ENCODE data around the gene HOXB2.
A peak's percentile ranks its signal among the peaks of the same experiment; 100 is the strongest.
"Not testable (repeated sequence)": the region's sequence is repeated elsewhere in the genome, so short reads cannot be mapped to it uniquely, and the experiment has no call there.

HOXB2 gene

GRCh38 chr17:48537316-48537715 lies 7.6 kb downstream of the HOXB2 start:
- peaks cover 27% of the 10 kb centered on the region for H3K27me3 ChIP-seq (ENCODE audit: insufficient read depth, low read length, poor library complexity)

GRCh38 chr17:48535793-48536559 lies 8.9 kb downstream of the HOXB2 start:
- DNase-seq; H4K8ac ChIP-seq (ENCODE audit: low read depth, low read length); H4K5ac ChIP-seq (ENCODE audit: low read length); H3K4ac ChIP-seq (ENCODE audit: low read depth, low read length); H3K4me1 ChIP-seq (ENCODE audit: control insufficient read depth, low read depth, low read length); H2BK120ac ChIP-seq (ENCODE audit: low read depth, low read length); H3K56ac ChIP-seq (ENCODE audit: low read length); H2AK5ac ChIP-seq (ENCODE audit: low read length); H3K79me1 ChIP-seq (ENCODE audit: low read length); H3K23ac ChIP-seq (ENCODE audit: low read length); H3K27ac ChIP-seq (ENCODE audit: low read depth, low read length); H3K18ac ChIP-seq (ENCODE audit: low read length); H3K4me3 ChIP-seq (ENCODE audit: low read length); H3K4me2 ChIP-seq (ENCODE audit: low read length); H3K9ac ChIP-seq (ENCODE audit: low read length); H3K79me2 ChIP-seq (ENCODE audit: control insufficient read depth, insufficient read depth, low read length); H3K36me3 ChIP-seq (ENCODE audit: control insufficient read depth, insufficient read depth, low read length); H2BK5ac ChIP-seq (ENCODE audit: low read length); H2BK15ac ChIP-seq (replicated peaks; ENCODE audit: low read depth): not testable (repeated sequence)
- H3K27me3 ChIP-seq (ENCODE audit: insufficient read depth, low read length, poor library complexity): peaks cover 27% of the 10 kb centered on the region
- no CpG with 5 or more reads among the region's 9 CpGs for WGBS (ENCODE audit: extremely low coverage, insufficient coverage, low lambda C conversion rate)

More at GRCh38 chr17:48537316-48537715, 7.6 kb downstream of the HOXB2 start:
- Histone ChIP-seq H3K4me1 (ENCODE audit: control insufficient read depth, low read depth, low read length) (no peaks in the 10 kb centered on the region), H3K9ac (ENCODE audit: low read length) (no peak overlapping the region), H3K79me1 (ENCODE audit: low read length) (no peaks in the 10 kb centered on the region), H3K23ac (ENCODE audit: low read length) (no peak overlapping the region), H2BK120ac (ENCODE audit: low read depth, low read length) (no peak overlapping the region), H3K18ac (ENCODE audit: low read length) (no peak overlapping the region), H3K27ac (ENCODE audit: low read depth, low read length) (no peak overlapping the region), H3K56ac (ENCODE audit: low read length) (no peak overlapping the region), H3K4ac (ENCODE audit: low read depth, low read length) (no peak overlapping the region), H4K8ac (ENCODE audit: low read depth, low read length) (no peak overlapping the region), H2AK5ac (ENCODE audit: low read length) (no peak overlapping the region), H3K36me3 (ENCODE audit: control insufficient read depth, insufficient read depth, low read length) (no peaks in the 10 kb centered on the region), H2BK5ac (ENCODE audit: low read length) (no peak overlapping the region), H4K5ac (ENCODE audit: low read length) (no peak overlapping the region), H3K79me2 (ENCODE audit: control insufficient read depth, insufficient read depth, low read length) (no peaks in the 10 kb centered on the region), H3K4me3 (ENCODE audit: low read length) (no peak overlapping the region), H2BK15ac (replicated peaks; ENCODE audit: low read depth) (no peak overlapping the region), H3K4me2 (ENCODE audit: low read length) (no peak overlapping the region)
- WGBS (ENCODE audit: extremely low coverage, insufficient coverage, low lambda C conversion rate): no CpG with 5 or more reads among the region's 3 CpGs
- DNase-seq: no peak

- no CpG with 5 or more reads among the region's 8 CpGs for WGBS (ENCODE audit: extremely low coverage, insufficient coverage, low lambda C conversion rate)
- Histone ChIP-seq H3K23ac (ENCODE audit: low read length) (no peak overlapping the region), H2BK120ac (ENCODE audit: low read depth, low read length) (no peak overlapping the region), H3K27ac (ENCODE audit: low read depth, low read length) (no peak overlapping the region), H4K8ac (ENCODE audit: low read depth, low read length) (no peak overlapping the region), H3K56ac (ENCODE audit: low read length) (no peak overlapping the region), H3K4me1 (ENCODE audit: control insufficient read depth, low read depth, low read length) (peaks cover 4% of the 10 kb centered on the region), H2BK5ac (ENCODE audit: low read length) (no peak overlapping the region), H2BK15ac (replicated peaks; ENCODE audit: low read depth) (no peak overlapping the region), H3K79me1 (ENCODE audit: low read length) (no peaks in the 10 kb centered on the region), H3K18ac (ENCODE audit: low read length) (no peak overlapping the region), H2AK5ac (ENCODE audit: low read length) (no peak overlapping the region), H3K4me2 (ENCODE audit: low read length) (no peak overlapping the region), H3K4me3 (ENCODE audit: low read length) (no peak overlapping the region), H3K27me3 (ENCODE audit: insufficient read depth, low read length, poor library complexity) (peaks cover 41% of the 10 kb centered on the region), H4K5ac (ENCODE audit: low read length) (no peak overlapping the region), H3K4ac (ENCODE audit: low read depth, low read length) (no peak overlapping the region), H3K79me2 (ENCODE audit: control insufficient read depth, insufficient read depth, low read length) (no peaks in the 10 kb centered on the region), H3K9ac (ENCODE audit: low read length) (no peak overlapping the region), H3K36me3 (ENCODE audit: control insufficient read depth, insufficient read depth, low read length) (no peaks in the 10 kb centered on the region)
- no peak for DNase-seq
These were observed 12.6 kb downstream of the HOXB2 start for GRCh38 chr17:48532261-48532660.

GRCh38 chr17:48530887-48531272 lies 14.0 kb downstream of the HOXB2 start, which contains the start of gene HOXB1:
HOXB1 (minus strand) TSS chr17:48531011; CDS start chr17:48530904, 107 bp downstream.
- no CpG with 5 or more reads among the region's 15 CpGs for WGBS (ENCODE audit: extremely low coverage, insufficient coverage, low lambda C conversion rate)
- Histone ChIP-seq H2AK5ac (ENCODE audit: low read length) (no peak within 1 kb of the TSS), H3K79me2 (ENCODE audit: control insufficient read depth, insufficient read depth, low read length) (no peaks in the 10 kb centered on the region), H2BK120ac (ENCODE audit: low read depth, low read length) (no peak within 1 kb of the TSS), H3K27me3 (ENCODE audit: insufficient read depth, low read length, poor library complexity) (peaks cover 50% of the 10 kb centered on the region), H4K8ac (ENCODE audit: low read depth, low read length) (no peak within 1 kb of the TSS), H3K36me3 (ENCODE audit: control insufficient read depth, insufficient read depth, low read length) (no peaks in the 10 kb centered on the region), H4K5ac (ENCODE audit: low read length) (no peak within 1 kb of the TSS), H3K79me1 (ENCODE audit: low read length) (no peaks in the 10 kb centered on the region), H3K56ac (ENCODE audit: low read length) (no peak within 1 kb of the TSS), H3K4me1 (ENCODE audit: control insufficient read depth, low read depth, low read length) (peaks cover 5% of the 10 kb centered on the region), H3K27ac (ENCODE audit: low read depth, low read length) (no peak within 1 kb of the TSS), H3K18ac (ENCODE audit: low read length) (no peak within 1 kb of the TSS), H3K4me2 (ENCODE audit: low read length) (no peak within 1 kb of the TSS), H3K23ac (ENCODE audit: low read length) (peak within 1 kb of the TSS; percentile 45), H2BK15ac (replicated peaks; ENCODE audit: low read depth) (no peak within 1 kb of the TSS), H3K4me3 (ENCODE audit: low read length) (no peak within 1 kb of the TSS), H2BK5ac (ENCODE audit: low read length) (no peak within 1 kb of the TSS), H3K4ac (ENCODE audit: low read depth, low read length) (no peak within 1 kb of the TSS), H3K9ac (ENCODE audit: low read length) (no peak within 1 kb of the TSS)
- DNase-seq: no peak

GRCh38 chr17:48530208-48530886 lies 14.6 kb downstream of the HOXB2 start:
- Histone ChIP-seq H3K27me3 (ENCODE audit: insufficient read depth, low read length, poor library complexity) (peaks cover 51% of the 10 kb centered on the region), H3K9ac (ENCODE audit: low read length) (no peak overlapping the region)

More at GRCh38 chr17:48530208-48530886, 14.6 kb downstream of the HOXB2 start:
- Histone ChIP-seq H3K18ac (ENCODE audit: low read length) (no peak overlapping the region), H3K4ac (ENCODE audit: low read depth, low read length) (no peak overlapping the region), H3K56ac (ENCODE audit: low read length) (no peak overlapping the region), H3K36me3 (ENCODE audit: control insufficient read depth, insufficient read depth, low read length) (no peaks in the 10 kb centered on the region), H3K23ac (ENCODE audit: low read length) (peak overlapping the region; percentile 45), H2AK5ac (ENCODE audit: low read length) (no peak overlapping the region), H3K4me2 (ENCODE audit: low read length) (no peak overlapping the region), H3K79me2 (ENCODE audit: control insufficient read depth, insufficient read depth, low read length) (no peaks in the 10 kb centered on the region), H4K5ac (ENCODE audit: low read length) (no peak overlapping the region), H4K8ac (ENCODE audit: low read depth, low read length) (no peak overlapping the region), H2BK5ac (ENCODE audit: low read length) (no peak overlapping the region), H3K79me1 (ENCODE audit: low read length) (no peaks in the 10 kb centered on the region), H2BK15ac (replicated peaks; ENCODE audit: low read depth) (no peak overlapping the region), H3K27ac (ENCODE audit: low read depth, low read length) (no peak overlapping the region), H3K4me1 (ENCODE audit: control insufficient read depth, low read depth, low read length) (peaks cover 5% of the 10 kb centered on the region), H2BK120ac (ENCODE audit: low read depth, low read length) (no peak overlapping the region), H3K4me3 (ENCODE audit: low read length) (no peak overlapping the region)
- WGBS (ENCODE audit: extremely low coverage, insufficient coverage, low lambda C conversion rate): no CpG with 5 or more reads among the region's 37 CpGs
- no peak for DNase-seq
